ENCODE data around the gene ITPRID2. TPM values are rescaled to one million over a fixed set of nuclear protein-coding genes. Genes with fewer than 3 reads are reported as not detected.

The ITPRID2 gene
- total RNA-seq, 1 experiment from 2014 or later = 375 TPM

GRCh38 chr2:181858600-181858999, 32.9 kb upstream of the ITPRID2 start:
- no peak for DNase-seq
- intact Hi-C loops (cut with micrococcal nuclease; ENCODE audit: unreplicated experiment) = no loop called here
- no TSS peak for BruUV-seq (replicated peaks)
- no peaks in the 10 kb centered on the region for H3K9me3 Mint-ChIP-seq (ENCODE audit: low read depth, unreplicated experiment)
- no peak for TF ChIP-seq CTCF (IDR thresholded peaks at IDR 0.05; ENCODE audit: unreplicated experiment)
- CTCF ChIA-PET = interaction anchor here (0.7 to 0.9 kb wide), 2 partner anchors 19 to 1743 kb away, joined by 3 to 6 read pairs; no protein-coding TSS in a partner anchor
- H3K27ac Mint-ChIP-seq (ENCODE audit: unreplicated experiment) = no peak overlapping the region
- no peaks in the 10 kb centered on the region for H3K27me3 Mint-ChIP-seq (ENCODE audit: unreplicated experiment)
- H3K4me3 Mint-ChIP-seq (ENCODE audit: low read depth, unreplicated experiment) = no peak overlapping the region
- H3K4me1 Mint-ChIP-seq (ENCODE audit: low read depth, unreplicated experiment) = peaks cover 22% of the 10 kb centered on the region
- no peaks in the 10 kb centered on the region for H3K36me3 Mint-ChIP-seq (ENCODE audit: insufficient read depth, unreplicated experiment)

- DNase-seq = no peak
- Mint-ChIP-seq H3K4me1 (ENCODE audit: low read depth, unreplicated experiment) (peaks cover 16% of the 10 kb centered on the region), H3K36me3 (ENCODE audit: insufficient read depth, unreplicated experiment) (no peaks in the 10 kb centered on the region), H3K9me3 (ENCODE audit: low read depth, unreplicated experiment) (no peaks in the 10 kb centered on the region), H3K27ac (ENCODE audit: unreplicated experiment) (no peak overlapping the region), H3K4me3 (ENCODE audit: low read depth, unreplicated experiment) (no peak overlapping the region), H3K27me3 (ENCODE audit: unreplicated experiment) (no peaks in the 10 kb centered on the region)
- no peak for TF ChIP-seq CTCF (IDR thresholded peaks at IDR 0.05; ENCODE audit: unreplicated experiment)
- intact Hi-C loops (cut with micrococcal nuclease; ENCODE audit: unreplicated experiment) = no loop called here
- BruUV-seq (replicated peaks) = no TSS peak
- CTCF ChIA-PET = interaction anchor here (0.9 kb wide), 1 partner anchor 19 kb away, joined by 3 read pairs; no protein-coding TSS in a partner anchor
These were observed 32.4 kb upstream of the ITPRID2 start for GRCh38 chr2:181859123-181859522.

- Mint-ChIP-seq H3K4me3 (ENCODE audit: low read depth, unreplicated experiment) (no peak overlapping the region), H3K27me3 (ENCODE audit: unreplicated experiment) (no peaks in the 10 kb centered on the region), H3K4me1 (ENCODE audit: low read depth, unreplicated experiment) (peaks cover 10% of the 10 kb centered on the region), H3K27ac (ENCODE audit: unreplicated experiment) (no peak overlapping the region), H3K36me3 (ENCODE audit: insufficient read depth, unreplicated experiment) (no peaks in the 10 kb centered on the region), H3K9me3 (ENCODE audit: low read depth, unreplicated experiment) (peaks cover 3% of the 10 kb centered on the region)
- TF ChIP-seq CTCF (IDR thresholded peaks at IDR 0.05; ENCODE audit: unreplicated experiment) = no peak
- intact Hi-C loops (cut with micrococcal nuclease; ENCODE audit: unreplicated experiment) = no loop called here
- no TSS peak for BruUV-seq (replicated peaks)
- CTCF ChIA-PET = no interaction called here
- DNase-seq = no peak
These were observed 31.7 kb upstream of the ITPRID2 start for GRCh38 chr2:181859803-181860202.

GRCh38 chr2:181861379-181861778, 30.2 kb upstream of the ITPRID2 start:
- DNase-seq = no peak
- peaks cover 6% of the 10 kb centered on the region for H3K4me1 Mint-ChIP-seq (ENCODE audit: low read depth, unreplicated experiment)
- H3K9me3 Mint-ChIP-seq (ENCODE audit: low read depth, unreplicated experiment) = peaks cover 3% of the 10 kb centered on the region
- CTCF ChIA-PET = no interaction called here
- H3K27me3 Mint-ChIP-seq (ENCODE audit: unreplicated experiment) = no peaks in the 10 kb centered on the region
- intact Hi-C loops (cut with micrococcal nuclease; ENCODE audit: unreplicated experiment) = no loop called here
- no TSS peak for BruUV-seq (replicated peaks)
- no peaks in the 10 kb centered on the region for H3K36me3 Mint-ChIP-seq (ENCODE audit: insufficient read depth, unreplicated experiment)
- no peak for TF ChIP-seq CTCF (IDR thresholded peaks at IDR 0.05; ENCODE audit: unreplicated experiment)
- H3K27ac Mint-ChIP-seq (ENCODE audit: unreplicated experiment) = no peak overlapping the region
- H3K4me3 Mint-ChIP-seq (ENCODE audit: low read depth, unreplicated experiment) = no peak overlapping the region

Measured in Calu3 (cell line).